Thymus (tissue), 11 donors: ENCODE results near the gene CARD14. TPM values are rescaled to one million over a fixed set of nuclear protein-coding genes. Genes with fewer than 3 reads are reported as not detected.
A peak's percentile ranks its signal among the peaks of the same experiment; 100 is the strongest.

Source experiments
- DNase-seq, 9 donors: peaks; one replicate each; pipeline ENCODE4 v3.0.0-alpha.2; 2013; ENCODE audit warnings: low spot score in 9 of 9, low read depth in 6 of 9, missing footprints in 1 of 9
- H3K27ac ChIP-seq, 2 donors: one replicate each; pipeline ENCODE4 v1.5.1; 2013; ENCODE audit warnings: control low read depth in 1 of 2, low read depth in 1 of 2, low read length in 1 of 2, mild to moderate bottlenecking in 1 of 2, moderate library complexity in 1 of 2
- H3K27me3 ChIP-seq, 2 donors: one replicate each; pipeline ENCODE4 v1.5.1; 2013; ENCODE audit warnings: low read length in 1 of 2; ENCODE audit not compliant: control insufficient read depth in 2 of 2, insufficient read depth in 1 of 2
- H3K36me3 ChIP-seq, 2 donors: one replicate each; pipeline ENCODE4 v1.5.1; 2013; ENCODE audit warnings: low read length in 1 of 2, mild to moderate bottlenecking in 1 of 2, moderate library complexity in 1 of 2; ENCODE audit not compliant: control insufficient read depth in 2 of 2, insufficient read depth in 2 of 2
- H3K4me1 ChIP-seq, 2 donors: one replicate each; pipeline ENCODE4 v1.5.1; 2013; ENCODE audit warnings: low read length in 2 of 2; ENCODE audit not compliant: control insufficient read depth in 2 of 2, insufficient read depth in 2 of 2
- H3K4me3 ChIP-seq, 2 donors: one replicate each; pipeline ENCODE4 v1.5.1; 2013; ENCODE audit warnings: low read length in 2 of 2, control low read depth in 1 of 2, mild to moderate bottlenecking in 1 of 2
- H3K9me3 ChIP-seq, 2 donors: one replicate each; pipeline ENCODE4 v1.5.1; 2013; ENCODE audit warnings: low read length in 1 of 2, mild to moderate bottlenecking in 1 of 2; ENCODE audit not compliant: control insufficient read depth in 2 of 2, insufficient read depth in 1 of 2
- WGBS: extraction: QIAGEN DNeasy Blood & Tissue Kit; methylation state at CpG from one replicate; pipeline ENCODE4 v1.1.7; 2013; 5-methylcytosine and 5-hydroxymethylcytosine counted together
- polyA plus RNA-seq: library from polyadenylated mRNA; stranded (reverse); fragments of 200-250 nt; gene quantifications from one replicate; pipeline ENCODE4 v1.2.3, GENCODE V29; 2013
- total RNA-seq: library from RNA; stranded (reverse); fragments of 120-200 nt; gene quantifications from one replicate; pipeline ENCODE4 v1.2.4, GENCODE V29; 2013
- donor health status: healthy.

Gene CARD14
- total and polyA plus RNA-seq, 2 donors: 0.38 to 1.7 TPM

GRCh38 chr17:80130992-80131391 is 38.8 kb upstream of the CARD14 start:
- H3K9me3 ChIP-seq: no peaks in the 10 kb centered on the region
- DNase-seq: no peak
- no peak overlapping the region for H3K27ac ChIP-seq
- H3K4me3 ChIP-seq: no peak overlapping the region
- WGBS: over 99% methylated on average over 3 of the region's 3 CpGs
- peaks cover 0 to 3% of the 10 kb centered on the region in 2 donors for H3K27me3 ChIP-seq
- peaks cover 27 to 37% of the 10 kb centered on the region in 2 donors for H3K36me3 ChIP-seq
- no peaks in the 10 kb centered on the region for H3K4me1 ChIP-seq

GRCh38 chr17:80132906-80133625 is 36.8 kb upstream of the CARD14 start:
- no peak for DNase-seq
- Histone ChIP-seq H3K27ac (no peak overlapping the region), H3K36me3 (peaks cover 47 to 58% of the 10 kb centered on the region in 2 donors), H3K27me3 (no peaks in the 10 kb centered on the region), H3K9me3 (no peaks in the 10 kb centered on the region), H3K4me1 (no peaks in the 10 kb centered on the region), H3K4me3 (no peak overlapping the region)
- WGBS: 97% methylated on average over 5 of the region's 5 CpGs

DNA sequence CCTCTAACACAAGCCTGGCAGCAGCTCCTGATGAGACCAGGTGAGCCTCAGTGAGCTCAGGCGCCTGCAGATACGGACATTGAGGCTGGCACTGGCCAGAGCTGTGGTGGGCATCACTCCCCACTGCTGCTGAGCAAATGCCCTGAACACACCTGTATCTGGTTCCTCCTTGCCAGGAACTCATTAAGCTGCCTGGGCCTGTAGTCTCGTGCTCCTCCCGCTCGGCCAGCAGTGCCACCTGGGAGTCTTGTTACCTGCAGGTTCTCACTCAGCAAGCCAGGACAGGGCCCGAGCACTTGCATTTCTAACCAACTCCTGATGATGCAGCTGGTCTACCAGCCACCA is 36.2 kb upstream of the CARD14 start:
- no peak overlapping the region for H3K4me3 ChIP-seq
- no peaks in the 10 kb centered on the region for H3K27me3 ChIP-seq
- no peaks in the 10 kb centered on the region for H3K4me1 ChIP-seq
- peaks cover 52 to 63% of the 10 kb centered on the region in 2 donors for H3K36me3 ChIP-seq
- DNase-seq: no peak
- WGBS: 97% methylated on average over 6 of the region's 6 CpGs
- no peaks in the 10 kb centered on the region for H3K9me3 ChIP-seq
- H3K27ac ChIP-seq: no peak overlapping the region

GRCh38 chr17:80137131-80137530 is 32.7 kb upstream of the CARD14 start:
- Histone ChIP-seq H3K36me3 (peaks cover 78 to 95% of the 10 kb centered on the region in 2 donors), H3K4me3 (no peak overlapping the region), H3K27ac (no peak overlapping the region), H3K4me1 (no peaks in the 10 kb centered on the region), H3K27me3 (no peaks in the 10 kb centered on the region), H3K9me3 (no peaks in the 10 kb centered on the region)
- 98% methylated on average over 9 of the region's 9 CpGs for WGBS
- DNase-seq: no peak

DNA sequence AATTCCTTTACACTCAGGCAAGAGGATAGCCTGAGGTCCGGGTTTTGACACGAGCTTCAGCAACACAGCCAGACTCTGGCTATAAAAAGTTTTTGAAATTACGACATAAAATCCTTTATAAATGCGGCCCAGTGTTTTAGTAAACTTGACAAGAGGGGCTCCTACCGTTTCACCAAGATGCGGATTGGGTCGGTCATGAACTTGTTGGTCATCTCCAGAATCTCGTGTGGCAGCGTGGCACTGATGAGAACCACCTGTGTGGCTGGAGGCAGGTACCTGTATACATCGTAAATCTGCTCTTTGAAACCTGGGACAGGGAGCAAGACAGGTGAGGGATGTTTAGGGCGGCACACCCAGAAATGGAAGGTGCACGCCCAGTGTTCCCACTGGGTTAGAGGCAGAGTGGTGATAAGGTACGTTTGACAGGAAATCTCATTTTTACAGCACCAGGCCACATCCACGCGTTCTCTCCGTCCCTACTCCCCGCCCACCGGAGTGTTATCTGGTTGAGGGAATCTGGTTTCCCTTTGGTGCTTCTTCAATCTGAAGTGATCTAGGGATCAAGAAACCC is 30.9 kb upstream of the CARD14 start:
- H3K27ac ChIP-seq: no peak overlapping the region
- WGBS: 98% methylated on average over 18 of the region's 18 CpGs
- no peaks in the 10 kb centered on the region for H3K27me3 ChIP-seq
- H3K36me3 ChIP-seq: peaks cover 88 to 97% of the 10 kb centered on the region in 2 donors
- no peaks in the 10 kb centered on the region for H3K4me1 ChIP-seq
- no peaks in the 10 kb centered on the region for H3K9me3 ChIP-seq
- DNase-seq: no peak
- H3K4me3 ChIP-seq: no peak overlapping the region

GRCh38 chr17:80141463-80142165 is 28.2 kb upstream of the CARD14 start:
- Histone ChIP-seq H3K4me3 (no peak overlapping the region), H3K36me3 (peaks cover 66 to 76% of the 10 kb centered on the region in 2 donors), H3K27me3 (no peaks in the 10 kb centered on the region), H3K27ac (no peak overlapping the region), H3K9me3 (no peaks in the 10 kb centered on the region), H3K4me1 (peaks cover 15 to 17% of the 10 kb centered on the region in 2 donors)
- no peak for DNase-seq
- WGBS: 97% methylated on average over 7 of the region's 7 CpGs

- no peak overlapping the region for H3K4me3 ChIP-seq
- H3K27me3 ChIP-seq: no peaks in the 10 kb centered on the region
- DNase-seq: no peak
- H3K9me3 ChIP-seq: no peaks in the 10 kb centered on the region
- H3K4me1 ChIP-seq: peaks cover 18 to 20% of the 10 kb centered on the region in 2 donors
- H3K36me3 ChIP-seq: peaks cover 53 to 63% of the 10 kb centered on the region in 2 donors
- WGBS: 96% methylated on average over 6 of the region's 6 CpGs
- no peak overlapping the region for H3K27ac ChIP-seq
These were observed 26.9 kb upstream of the CARD14 start for GRCh38 chr17:80142929-80143328.

DNA sequence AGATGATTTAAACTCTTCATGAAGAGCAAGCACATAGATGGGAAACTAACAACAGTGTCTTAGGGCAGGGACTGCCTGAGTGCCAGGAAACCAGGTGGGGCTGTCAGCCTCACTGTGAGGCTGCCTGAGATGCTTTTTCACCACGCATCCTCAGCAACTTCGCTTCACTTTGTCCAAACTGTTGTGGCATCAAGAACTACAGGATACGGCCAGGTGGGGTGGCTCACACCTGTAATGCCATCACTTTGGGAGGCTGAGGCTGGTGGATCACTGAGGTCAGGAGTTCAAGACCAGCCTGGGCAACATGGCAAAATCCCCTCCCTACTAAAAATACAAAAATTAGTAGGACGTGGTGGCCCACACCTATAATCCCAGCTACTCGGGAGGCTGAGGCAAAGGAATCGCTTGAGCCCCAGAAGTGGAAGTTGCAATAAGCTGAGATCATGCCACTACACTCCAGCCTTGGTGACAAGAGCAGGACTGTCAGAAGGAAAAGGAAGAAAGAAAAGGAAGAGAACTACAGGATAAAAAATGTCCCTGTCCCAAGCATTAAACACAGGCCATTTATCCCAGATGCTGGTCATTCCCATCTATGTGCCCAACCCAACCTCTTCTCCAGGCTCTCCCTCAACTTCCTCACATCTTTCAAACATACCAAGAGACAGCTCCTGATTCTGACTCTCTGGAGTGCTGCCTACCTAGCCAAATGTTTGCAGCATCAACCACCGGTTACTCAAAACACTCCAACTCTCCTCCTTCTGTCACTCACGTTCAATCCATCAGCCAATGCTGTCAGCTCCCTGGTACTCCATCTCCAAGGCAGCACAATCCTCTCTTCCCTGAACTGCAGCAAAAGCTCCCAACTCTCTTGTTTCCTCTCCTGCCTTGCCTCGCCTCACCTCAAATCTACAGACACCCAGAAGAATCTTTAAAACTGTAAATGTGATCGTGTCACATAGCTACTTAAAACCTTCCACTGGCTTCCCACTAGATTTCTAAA is 24.5 kb upstream of the CARD14 start:
- peak in 1 of 9 donors; percentile 35 for DNase-seq
- Histone ChIP-seq H3K36me3 (peaks cover 29 to 38% of the 10 kb centered on the region in 2 donors), H3K27ac (peak overlapping the region in 1 of 2 donors; percentile 60), H3K4me3 (peak overlapping the region; percentile 76 to 90), H3K9me3 (no peaks in the 10 kb centered on the region), H3K4me1 (peaks cover 21 to 25% of the 10 kb centered on the region in 2 donors), H3K27me3 (no peaks in the 10 kb centered on the region)
- 65% methylated on average over 10 of the region's 10 CpGs for WGBS
